NCI-H2227 (cell line): ENCODE results near the gene CASS4.
"Not testable (repeated sequence)": the region's sequence is repeated elsewhere in the genome, so short reads cannot be mapped to it uniquely, and the experiment has no call there.

Experiments used
- DNase-seq: peaks from one replicate; lab custom pipeline; 2025; ENCODE audit not compliant: unreplicated experiment; lab: John Stamatoyannopoulos, UW

The CASS4 gene

GRCh38 chr20:56392132-56392880, 19.8 kb upstream of the CASS4 start, which contains the start of the genes AURKA and CSTF1:
AURKA (minus strand) TSS chr20:56392215; CDS start chr20:56388197, 4,018 bp downstream.
CSTF1 (plus strand) TSS chr20:56392645; CDS start chr20:56395553, 2,908 bp downstream.
- DNase-seq, result peak; percentile 98

DNA sequence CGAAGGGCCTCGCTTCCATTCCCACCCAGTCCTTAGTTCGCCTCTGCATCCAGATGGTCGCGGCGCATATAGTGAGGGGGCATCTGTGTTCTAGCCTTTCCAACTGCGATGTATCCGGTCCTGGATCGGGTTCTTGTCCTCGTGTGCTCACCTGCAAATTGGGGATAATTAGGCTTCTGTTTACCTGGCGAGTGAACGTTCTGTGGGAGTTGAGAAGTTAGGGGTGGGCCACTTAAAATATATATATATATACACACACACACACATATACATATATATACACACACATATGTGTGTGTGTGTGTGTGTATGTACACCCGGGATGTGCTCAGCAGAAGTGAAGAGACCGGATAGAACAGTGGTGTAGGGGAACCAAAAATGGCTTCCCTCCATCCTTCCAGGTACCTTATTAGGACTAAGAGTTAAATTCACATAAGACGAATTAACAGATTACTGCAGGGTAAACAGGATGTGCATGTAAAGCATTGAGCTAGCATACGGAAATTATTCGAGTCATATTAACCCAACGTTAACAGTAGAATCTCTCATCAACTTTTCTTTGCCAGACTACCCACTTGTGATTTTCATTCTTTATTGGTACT, 19.1 kb upstream of the CASS4 start:
- DNase-seq, result no peak

DNA sequence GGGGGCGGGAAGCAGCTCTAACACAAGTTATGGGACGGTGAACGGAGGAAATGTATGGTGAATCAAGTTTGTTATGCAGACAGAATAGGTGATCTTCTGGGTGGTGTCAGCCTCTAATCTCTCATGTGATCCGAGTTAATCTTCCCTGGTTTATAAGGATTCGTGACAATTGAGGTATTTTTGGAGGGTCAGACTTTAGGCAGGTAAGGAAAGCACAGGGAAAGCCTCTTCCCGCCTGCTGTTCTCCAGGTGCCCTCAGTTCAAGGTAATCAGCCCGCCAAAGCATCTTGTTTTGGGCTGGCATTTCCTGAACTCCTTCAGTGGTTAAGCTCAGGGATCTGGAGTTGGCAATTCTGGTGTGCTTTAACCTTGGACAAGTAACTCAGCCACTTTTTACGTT, 18.4 kb upstream of the CASS4 start:
- no peak for DNase-seq

DNA sequence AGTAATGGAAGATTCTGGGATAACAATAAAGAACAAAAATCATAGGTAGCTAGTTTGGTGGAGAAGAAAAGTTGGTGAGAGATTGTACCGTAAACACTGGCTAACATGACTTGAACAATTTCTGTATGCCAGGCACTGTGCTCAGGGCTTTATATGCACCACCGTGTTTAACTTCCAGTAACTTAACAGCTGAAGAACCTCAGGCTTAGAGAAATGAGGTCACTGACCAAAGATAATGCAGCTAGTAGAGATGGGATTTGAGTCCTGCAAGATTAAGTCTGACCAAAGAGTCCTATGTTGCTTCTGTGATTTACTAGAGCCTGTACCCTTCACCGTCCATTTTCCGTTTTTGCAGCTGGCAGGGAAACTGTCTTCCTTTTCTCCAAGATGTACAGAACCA, 16.9 kb upstream of the CASS4 start:
- no peak for DNase-seq

- peak; percentile 72 for DNase-seq
Measured at GRCh38 chr20:56400001-56400640, 11.9 kb upstream of the CASS4 start.

GRCh38 chr20:56403465-56403864, 8.6 kb upstream of the CASS4 start:
- no peak for DNase-seq

DNA sequence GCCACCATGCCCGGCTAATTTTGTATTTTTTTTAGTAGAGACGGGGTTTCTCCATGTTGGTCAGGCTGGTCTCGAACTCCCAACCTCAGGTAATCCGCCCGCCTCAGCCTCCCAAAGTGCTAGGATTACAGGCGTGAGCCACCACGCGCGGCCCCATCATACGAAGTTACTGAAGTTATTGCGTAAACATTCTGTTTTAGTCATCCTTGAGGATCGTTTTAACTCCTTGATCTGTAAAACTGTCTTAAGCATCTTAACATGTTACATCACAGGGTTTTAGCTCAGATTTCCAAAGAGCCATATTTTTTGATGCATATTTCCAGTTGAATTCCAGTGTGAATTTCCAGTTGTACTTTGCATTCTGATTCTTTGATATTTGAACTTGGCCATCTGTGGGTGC, 6.7 kb upstream of the CASS4 start:
- not testable (repeated sequence) for DNase-seq

- DNase-seq, result no peak
Measured at GRCh38 chr20:56406910-56407309, 5.2 kb upstream of the CASS4 start.

- no peak for DNase-seq
Measured at GRCh38 chr20:56409521-56409920, 2.5 kb upstream of the CASS4 start.

- DNase-seq, result no peak
Measured at GRCh38 chr20:56409956-56410355, 2.1 kb upstream of the CASS4 start.

- not testable (repeated sequence) for DNase-seq
Measured at GRCh38 chr20:56411287-56411686, 773 bp upstream of the CASS4 start.

- DNase-seq, result no peak
Measured at GRCh38 chr20:56412473-56412790, 372 bp downstream of the CASS4 start.

DNA sequence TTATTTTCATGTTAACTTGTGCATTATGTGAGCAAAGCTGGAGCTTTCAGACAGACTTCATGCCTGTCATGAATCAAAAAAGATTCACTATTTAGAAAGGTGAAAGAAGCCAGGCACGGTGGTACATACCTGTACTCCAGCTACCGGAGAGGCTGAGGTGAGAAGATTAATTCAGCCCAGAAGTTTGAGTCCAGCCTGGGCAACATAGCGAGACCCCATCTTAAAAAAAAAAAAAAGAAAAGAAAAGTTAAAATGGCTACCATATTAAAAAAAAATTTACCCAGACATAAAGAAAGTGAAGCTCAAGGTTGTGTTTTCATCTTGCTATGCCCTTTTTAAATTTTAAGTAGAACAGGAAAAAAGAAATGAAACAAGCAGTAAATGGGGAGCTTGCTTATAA, 889 bp downstream of the CASS4 start:
- no peak for DNase-seq

DNA sequence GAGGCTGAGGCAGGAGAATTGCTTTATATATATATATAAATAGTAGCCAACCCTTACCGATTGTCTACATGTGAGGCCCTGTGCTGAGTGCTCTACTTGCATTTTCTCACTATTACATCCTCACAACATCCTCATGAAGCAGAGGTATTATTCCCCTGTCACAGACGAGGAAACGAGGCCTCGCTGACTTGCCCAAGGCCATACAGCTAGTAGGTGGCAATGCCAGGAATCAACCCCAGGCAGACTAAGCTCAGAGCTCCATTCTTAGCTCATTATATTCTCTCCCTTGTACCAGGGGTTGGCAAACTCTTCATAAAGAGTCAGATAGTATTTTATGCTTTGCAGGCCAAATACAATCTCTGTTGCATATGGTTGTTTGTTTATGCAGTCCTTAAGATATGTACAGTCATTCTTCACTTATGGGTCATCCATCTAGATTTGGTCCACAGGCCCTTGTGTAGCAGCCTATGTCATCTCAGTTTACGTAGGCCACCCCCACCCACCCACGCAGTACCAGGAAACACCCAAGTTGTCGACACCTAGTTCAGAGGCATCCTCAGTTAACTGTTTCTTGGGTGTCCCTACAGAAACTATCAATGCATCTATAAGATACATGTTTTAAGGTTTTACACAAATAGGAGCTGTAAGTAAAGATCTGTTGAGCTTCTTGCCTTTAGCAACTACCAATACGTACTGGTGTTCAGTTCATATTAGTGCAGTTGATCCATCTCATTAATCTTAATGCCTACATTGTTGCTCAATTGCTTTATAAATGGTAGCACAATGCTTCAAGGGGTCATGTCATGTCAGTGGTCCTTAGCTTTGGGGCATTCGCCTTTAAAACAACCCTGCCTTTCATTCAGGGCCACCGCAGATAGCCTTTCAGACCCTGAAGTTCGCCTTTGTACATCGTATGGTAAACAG, 3.0 kb downstream of the CASS4 start:
- DNase-seq, result no peak

GRCh38 chr20:56417402-56417801, 5.3 kb downstream of the CASS4 start:
- no peak for DNase-seq

- no peak for DNase-seq
Measured at GRCh38 chr20:56417911-56418310, 5.9 kb downstream of the CASS4 start.

DNA sequence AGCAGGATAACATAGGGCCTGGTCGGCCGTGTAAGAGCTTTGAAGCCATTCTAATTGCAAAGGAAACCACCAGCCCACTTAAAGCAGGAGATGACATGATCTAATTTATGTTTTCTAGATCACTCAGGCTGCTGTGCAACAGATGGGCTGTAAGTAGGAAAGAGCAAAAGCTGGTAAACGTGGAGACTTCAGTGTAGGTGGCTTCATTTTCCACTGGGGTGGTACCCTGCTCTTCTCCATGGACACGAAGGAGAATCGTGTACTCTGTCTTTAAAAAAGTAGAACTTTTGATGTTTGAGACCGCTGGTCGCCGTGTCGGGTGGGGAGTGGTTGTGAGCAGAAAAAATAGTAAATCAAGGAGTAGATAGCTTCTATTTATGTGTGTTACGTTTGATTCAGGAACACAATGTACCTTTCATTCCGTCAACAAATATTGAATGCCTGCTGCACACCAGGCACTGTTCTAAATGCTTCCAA, 6.4 kb downstream of the CASS4 start:
- no peak for DNase-seq

- DNase-seq, result no peak
Measured at GRCh38 chr20:56420028-56420427, 8.0 kb downstream of the CASS4 start.

GRCh38 chr20:56420940-56421688, 9.1 kb downstream of the CASS4 start:
- no peak for DNase-seq

DNA sequence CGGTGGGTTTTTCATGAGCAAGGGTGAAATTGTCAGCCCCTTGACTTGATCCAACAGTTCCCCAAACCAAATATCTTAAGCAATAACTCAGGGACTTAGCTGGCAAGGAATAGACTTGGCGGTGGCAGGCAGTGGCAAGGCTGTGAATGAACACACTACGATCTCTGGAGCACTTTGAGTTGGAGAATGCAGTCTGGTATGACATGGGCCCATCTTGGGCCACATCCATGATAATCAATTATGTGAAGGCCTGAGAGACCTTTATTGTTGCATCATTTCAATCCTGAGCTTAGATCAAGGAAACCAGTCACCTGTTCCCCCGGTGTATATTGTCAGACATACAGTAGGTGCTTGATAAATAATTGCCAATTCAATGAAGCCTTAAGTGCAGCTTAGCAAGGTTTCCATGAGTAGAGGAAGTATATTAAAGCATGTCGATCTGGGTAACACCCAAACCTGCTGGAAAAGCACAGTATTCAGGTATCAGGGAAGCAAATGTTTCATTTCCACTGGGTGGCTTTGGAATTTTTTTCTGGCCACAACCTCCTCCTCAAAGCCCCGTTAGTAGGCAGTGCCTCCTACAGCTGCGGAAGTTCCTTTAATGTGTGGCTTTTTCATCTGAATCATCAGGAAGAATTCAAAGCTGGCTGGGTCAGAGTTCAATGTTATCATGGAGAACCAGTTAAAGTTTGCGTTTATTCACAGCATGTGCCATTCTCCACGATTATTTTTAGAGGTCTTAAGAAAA, 10.2 kb downstream of the CASS4 start:
- DNase-seq, result no peak
